Naive thymus-derived CD4-positive, alpha-beta T cell (primary cell): ENCODE results near the gene RNF166. TPM values are rescaled to one million over a fixed set of nuclear protein-coding genes. Genes with fewer than 3 reads are reported as not detected.

Experiments
- ATAC-seq: fragments of 150-1000 bp; cut with Tn5 transposase; 2 replicates; pipeline ENCODE4 v1.10.0; 2021; ENCODE audit warnings: mild to moderate bottlenecking, moderate library complexity
- CTCF ChIA-PET: fragments of 350-600 bp; sonication (Branson Sonifier 250); formaldehyde crosslinking; loops from one replicate; lab custom pipeline; 2021; ENCODE audit warnings: antibody characterized with exemption; lab: Charles Lee
- POLR2A ChIA-PET: fragments of 350-600 bp; sonication (Branson Sonifier 250); formaldehyde crosslinking; loops from one replicate; lab custom pipeline; 2021; ENCODE audit warnings: antibody characterized with exemption, inconsistent platforms; lab: Charles Lee
- DNase-seq, 9 donors: peaks; one replicate each; pipeline versions ENCODE4 v3.0.0 to v3.0.0-alpha.2; 2020 to 2022; ENCODE audit warnings: mixed read lengths in 1 of 9
- H3K27ac ChIP-seq: one replicate; pipeline ENCODE4 v1.7.0; 2013; ENCODE audit warnings: mild to moderate bottlenecking, low read depth, low read length, moderate library complexity
- H3K27me3 ChIP-seq, 2 donors: one replicate each; pipeline ENCODE4 v1.7.0; 2013; ENCODE audit warnings: low read length in 2 of 2, mild to moderate bottlenecking in 2 of 2, moderate library complexity in 2 of 2; ENCODE audit not compliant: control insufficient read depth in 2 of 2, insufficient read depth in 2 of 2
- H3K36me3 ChIP-seq, 3 experiments: 1 replicate in 2 of 3; 2 replicates in 1 of 3; pipeline ENCODE4 v1.7.0; 2013; ENCODE audit warnings: low read length in 3 of 3, mild to moderate bottlenecking in 3 of 3, moderate library complexity in 1 of 3; ENCODE audit not compliant: insufficient read depth in 3 of 3, control insufficient read depth in 2 of 3
- H3K4me1 ChIP-seq, 2 donors: one replicate each; pipeline ENCODE4 v1.7.0; 2013; ENCODE audit warnings: low read length in 2 of 2, mild to moderate bottlenecking in 2 of 2, moderate library complexity in 1 of 2; ENCODE audit not compliant: control insufficient read depth in 2 of 2, insufficient read depth in 2 of 2
- H3K4me3 ChIP-seq: 2 replicates; pipeline ENCODE4 v1.7.0; 2013; ENCODE audit warnings: mild to moderate bottlenecking, low read length
- H3K9me3 ChIP-seq, 3 experiments: 1 replicate in 2 of 3; 2 replicates in 1 of 3; pipeline ENCODE4 v1.7.0; 2013; ENCODE audit warnings: low read length in 3 of 3; ENCODE audit not compliant: control insufficient read depth in 2 of 3
- H3K27ac Mint-ChIP-seq, 9 donors: one replicate each; pipeline ENCODE4 v1.8.0; 2020 to 2022; ENCODE audit warnings: mixed read lengths in 9 of 9, mild to moderate bottlenecking in 8 of 9, moderate library complexity in 5 of 9, inconsistent platforms in 2 of 9
- H3K27me3 Mint-ChIP-seq, 5 donors: one replicate each; pipeline ENCODE4 v1.8.0; 2021 to 2022; ENCODE audit warnings: mixed read lengths in 5 of 5, mild to moderate bottlenecking in 1 of 5
- H3K36me3 Mint-ChIP-seq, 5 donors: one replicate each; pipeline ENCODE4 v1.8.0; 2020 to 2022; ENCODE audit warnings: mixed read lengths in 5 of 5, mild to moderate bottlenecking in 3 of 5, inconsistent platforms in 1 of 5
- H3K4me1 Mint-ChIP-seq, 7 donors: one replicate each; pipeline ENCODE4 v1.8.0; 2020 to 2022; ENCODE audit warnings: mixed read lengths in 7 of 7, mild to moderate bottlenecking in 3 of 7, inconsistent platforms in 1 of 7
- H3K4me3 Mint-ChIP-seq, 10 donors: one replicate each; pipeline ENCODE4 v1.8.0; 2020 to 2022; ENCODE audit warnings: mild to moderate bottlenecking in 10 of 10, mixed read lengths in 10 of 10, moderate library complexity in 6 of 10, inconsistent platforms in 2 of 10
- H3K9me3 Mint-ChIP-seq, 11 donors: one replicate each; pipeline ENCODE4 v1.8.0; 2020 to 2022; ENCODE audit warnings: mixed read lengths in 11 of 11, mild to moderate bottlenecking in 4 of 11, inconsistent platforms in 1 of 11, moderate library complexity in 1 of 11
- intact Hi-C, 2 donors: fragments of 100-400 bp; cut with micrococcal nuclease; formaldehyde crosslinking; loops; one replicate each; pipeline ENCODE4 v1.15.1; 2023
- polyA plus RNA-seq, 2 donors: library from polyadenylated mRNA; unstranded; fragments of 300-500 nt; fragmentation: Illumina TruSeq; gene quantifications; one replicate each; pipeline ENCODE4 v1.2.3, GENCODE V29; 2021
- total RNA-seq, 6 experiments: library from RNA in 5 of 6; stranded (reverse) in 5 of 6; gene quantifications; 1 replicate in 5 of 6; 2 replicates in 1 of 6; pipeline ENCODE4 v1.2.3 and lab custom pipeline; 2021 to 2026

The RNF166 gene
- total and polyA plus RNA-seq, 7 experiments from 2014 or later = 67.7 to 324 (median 100) TPM

DNA sequence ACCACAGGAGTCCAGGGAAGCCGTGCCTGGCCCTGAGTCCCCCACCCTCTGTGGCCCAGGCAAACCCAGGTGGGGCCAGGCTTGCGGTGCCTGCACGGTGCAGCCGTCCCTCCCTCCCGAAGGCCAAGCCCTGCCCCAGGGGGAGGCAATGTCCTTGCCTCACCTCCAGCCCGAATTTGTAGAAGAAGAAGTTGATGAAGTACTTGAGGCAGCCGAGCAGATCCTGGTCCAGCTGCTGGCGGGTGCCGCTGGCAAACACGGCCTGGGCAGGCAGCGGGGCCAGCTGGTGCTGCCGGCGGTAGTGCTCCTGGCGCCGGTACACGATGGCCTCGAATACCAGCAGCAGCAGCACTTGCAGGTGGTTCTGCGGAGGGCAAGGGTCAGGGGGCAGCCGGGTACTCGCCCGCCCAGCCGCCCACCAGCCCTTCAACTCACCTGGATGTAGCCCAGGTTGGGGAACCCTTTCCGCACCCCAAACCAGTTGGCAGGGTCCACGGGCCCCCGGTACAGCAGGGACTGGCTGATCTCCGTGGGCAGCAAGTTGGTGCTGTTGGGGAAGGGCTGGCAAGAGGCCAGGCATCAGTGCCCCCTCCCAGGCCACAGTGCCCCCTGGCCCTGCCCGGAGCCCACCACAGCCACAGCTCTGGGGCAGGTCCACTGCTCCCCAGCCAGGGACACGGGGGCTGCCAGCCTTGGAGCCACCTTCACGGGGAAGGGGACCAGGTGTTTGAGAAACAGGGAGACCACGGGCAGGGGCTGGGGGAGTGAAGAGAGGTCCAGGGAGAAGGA lies 26.2 kb upstream of the RNF166 start:
- no peak overlapping the region for H3K4me3 Mint-ChIP-seq
- H3K27ac ChIP-seq = no peak overlapping the region
- CTCF ChIA-PET = no interaction called here
- intact Hi-C loops = no loop called here
- H3K9me3 Mint-ChIP-seq = no peaks in the 10 kb centered on the region
- H3K27me3 ChIP-seq = no peaks in the 10 kb centered on the region
- no peaks in the 10 kb centered on the region for H3K4me1 ChIP-seq
- DNase-seq (no peak), ATAC-seq (no peak)
- no peaks in the 10 kb centered on the region for H3K27me3 Mint-ChIP-seq
- peaks cover 0 to 59% (median 0%) of the 10 kb centered on the region in 3 experiments for H3K36me3 ChIP-seq
- peaks cover 0 to 8% (median 0%) of the 10 kb centered on the region in 7 donors for H3K4me1 Mint-ChIP-seq
- POLR2A ChIA-PET = no interaction called here
- H3K36me3 Mint-ChIP-seq = peaks cover 0 to 12% (median 0%) of the 10 kb centered on the region in 5 donors
- H3K9me3 ChIP-seq = no peaks in the 10 kb centered on the region
- H3K27ac Mint-ChIP-seq = no peak overlapping the region
- H3K4me3 ChIP-seq = no peak overlapping the region

GRCh38 chr16:88731699-88732098 lies 25.5 kb upstream of the RNF166 start:
- DNase-seq (no peak), ATAC-seq (no peak)
- Mint-ChIP-seq H3K27me3 (no peaks in the 10 kb centered on the region), H3K4me1 (peaks cover 0 to 8% (median 0%) of the 10 kb centered on the region in 7 donors), H3K27ac (peak overlapping the region in 1 of 9 donors; percentile 25), H3K36me3 (peaks cover 0 to 12% (median 0%) of the 10 kb centered on the region in 5 donors), H3K9me3 (no peaks in the 10 kb centered on the region), H3K4me3 (peak overlapping the region in 1 of 10 donors; percentile 9)
- no peaks in the 10 kb centered on the region for H3K9me3 ChIP-seq
- H3K27ac ChIP-seq = no peak overlapping the region
- peaks cover 0 to 66% (median 0%) of the 10 kb centered on the region in 3 experiments for H3K36me3 ChIP-seq
- no peak overlapping the region for H3K4me3 ChIP-seq
- intact Hi-C loops = no loop called here
- ChIA-PET CTCF (no interaction called here), POLR2A (no interaction called here)
- no peaks in the 10 kb centered on the region for H3K27me3 ChIP-seq
- no peaks in the 10 kb centered on the region for H3K4me1 ChIP-seq

DNA sequence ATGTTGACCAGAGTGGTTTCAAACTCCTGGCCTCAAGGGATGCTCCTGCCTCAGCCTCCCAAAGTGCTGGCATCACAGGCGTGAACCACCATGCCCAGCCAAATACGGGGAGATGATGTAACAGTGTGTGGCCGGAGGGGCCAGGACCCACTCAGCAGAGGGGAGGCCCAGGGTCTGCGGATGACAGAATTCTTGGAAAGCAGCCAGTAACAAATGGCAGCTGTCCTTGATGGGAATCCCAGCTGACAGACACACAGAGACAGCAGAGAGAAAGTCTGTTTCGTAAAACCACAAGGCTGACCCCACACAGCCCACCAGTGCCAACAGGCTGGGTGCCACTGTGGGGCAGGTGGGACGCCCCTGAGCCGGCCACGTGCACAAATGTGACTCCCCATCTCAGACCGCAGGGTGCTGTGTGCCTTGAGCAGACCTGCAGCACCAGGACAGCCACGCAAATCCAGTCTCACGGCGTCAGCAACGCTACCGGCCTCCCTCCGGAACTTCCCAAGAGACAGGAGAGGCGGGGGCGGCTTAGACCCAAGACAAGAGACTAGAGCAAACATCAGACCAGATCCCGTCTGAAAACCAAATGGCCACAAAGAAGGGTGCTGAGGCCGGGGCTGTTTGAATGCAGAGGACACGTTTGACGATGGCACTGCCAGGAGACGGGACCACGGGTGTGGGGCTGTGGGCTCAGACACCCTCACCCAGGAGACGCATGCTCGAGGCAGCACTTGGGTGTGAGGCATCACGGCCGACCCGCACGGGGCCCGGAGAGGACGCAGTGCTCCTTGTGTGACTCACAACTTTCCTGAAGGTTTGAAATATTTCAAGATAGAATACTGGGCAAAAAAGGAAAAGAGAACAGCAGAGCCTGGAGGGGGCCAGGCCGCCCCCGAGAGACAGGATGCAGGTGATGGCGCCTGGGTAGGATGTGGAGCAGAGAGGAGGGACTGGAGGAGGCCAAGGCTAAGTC lies 24.7 kb upstream of the RNF166 start:
- Histone ChIP-seq H3K27me3 (no peaks in the 10 kb centered on the region), H3K36me3 (peaks cover 0 to 71% (median 0%) of the 10 kb centered on the region in 3 experiments), H3K9me3 (no peaks in the 10 kb centered on the region), H3K4me1 (no peaks in the 10 kb centered on the region), H3K4me3 (no peak overlapping the region), H3K27ac (no peak overlapping the region)
- Mint-ChIP-seq H3K36me3 (peaks cover 0 to 13% (median 0%) of the 10 kb centered on the region in 5 donors), H3K4me3 (peak overlapping the region in 1 of 10 donors; percentile 29), H3K27ac (peak overlapping the region in 1 of 9 donors; percentile 50), H3K4me1 (peaks cover 0 to 8% (median 0%) of the 10 kb centered on the region in 7 donors), H3K9me3 (no peaks in the 10 kb centered on the region), H3K27me3 (no peaks in the 10 kb centered on the region)
- intact Hi-C loops = no loop called here
- ChIA-PET CTCF (no interaction called here), POLR2A (no interaction called here)
- DNase-seq = no peak
- ATAC-seq = no peak

DNA sequence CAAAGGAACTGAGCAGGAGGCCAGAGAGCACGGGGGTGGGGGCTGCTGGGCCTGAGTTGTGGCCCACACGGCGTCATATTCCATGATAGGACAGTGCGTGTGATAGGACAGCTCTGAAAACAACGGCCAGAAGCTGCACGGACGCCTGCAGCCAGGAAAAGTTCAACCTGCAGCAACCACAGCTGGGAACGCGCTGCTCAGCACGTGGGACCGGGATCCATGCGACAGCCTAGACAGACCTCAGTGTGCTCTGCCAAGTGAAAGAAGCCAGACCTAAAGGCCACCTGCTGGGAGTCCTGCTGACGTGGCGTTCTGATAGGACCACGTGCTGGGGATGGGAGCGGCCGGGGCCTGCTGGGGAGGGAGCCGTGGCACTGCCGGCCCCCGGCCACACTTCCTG lies 21.7 kb upstream of the RNF166 start:
- Mint-ChIP-seq H3K4me3 (no peak overlapping the region), H3K27ac (no peak overlapping the region), H3K9me3 (no peaks in the 10 kb centered on the region), H3K36me3 (peaks cover 0 to 13% (median 0%) of the 10 kb centered on the region in 5 donors), H3K27me3 (no peaks in the 10 kb centered on the region), H3K4me1 (peaks cover 0 to 8% (median 0%) of the 10 kb centered on the region in 7 donors)
- POLR2A ChIA-PET = no interaction called here
- DNase-seq (no peak), ATAC-seq (no peak)
- H3K4me3 ChIP-seq = no peak overlapping the region
- intact Hi-C loops = no loop called here
- CTCF ChIA-PET = no interaction called here
- no peaks in the 10 kb centered on the region for H3K4me1 ChIP-seq
- no peak overlapping the region for H3K27ac ChIP-seq
- H3K36me3 ChIP-seq = peaks cover 0 to 70% (median 2%) of the 10 kb centered on the region in 3 experiments
- no peaks in the 10 kb centered on the region for H3K9me3 ChIP-seq
- H3K27me3 ChIP-seq = no peaks in the 10 kb centered on the region

DNA sequence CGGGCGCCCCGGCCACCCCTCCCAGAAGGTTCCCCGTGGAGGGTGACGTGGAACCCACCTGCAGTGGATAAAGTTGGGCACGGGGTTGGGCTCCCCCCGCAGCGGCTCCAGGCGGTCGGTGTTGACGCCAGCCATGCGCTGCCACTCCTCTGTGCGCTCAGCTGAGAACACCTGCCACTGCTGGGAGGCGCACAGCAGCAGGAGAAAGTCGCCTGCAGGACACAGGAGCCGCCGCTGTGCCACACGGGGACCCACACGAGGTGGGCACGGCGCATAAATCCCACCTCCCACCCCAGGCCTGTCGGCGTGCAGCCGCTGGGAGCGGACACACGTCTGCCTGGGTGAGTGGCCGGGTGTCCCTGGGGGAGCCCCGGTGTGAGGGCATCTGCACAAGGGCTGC lies 20.8 kb upstream of the RNF166 start:
- no peaks in the 10 kb centered on the region for H3K27me3 ChIP-seq
- Mint-ChIP-seq H3K36me3 (peaks cover 0 to 15% (median 0%) of the 10 kb centered on the region in 5 donors), H3K27ac (no peak overlapping the region), H3K4me1 (peaks cover 0 to 8% (median 0%) of the 10 kb centered on the region in 7 donors), H3K9me3 (no peaks in the 10 kb centered on the region), H3K4me3 (no peak overlapping the region), H3K27me3 (no peaks in the 10 kb centered on the region)
- ATAC-seq = no peak
- intact Hi-C loops = no loop called here
- no peak for DNase-seq
- no peaks in the 10 kb centered on the region for H3K9me3 ChIP-seq
- peaks cover 0 to 70% (median 4%) of the 10 kb centered on the region in 3 experiments for H3K36me3 ChIP-seq
- ChIA-PET POLR2A (no interaction called here), CTCF (no interaction called here)
- no peaks in the 10 kb centered on the region for H3K4me1 ChIP-seq
- no peak overlapping the region for H3K27ac ChIP-seq
- no peak overlapping the region for H3K4me3 ChIP-seq

DNA sequence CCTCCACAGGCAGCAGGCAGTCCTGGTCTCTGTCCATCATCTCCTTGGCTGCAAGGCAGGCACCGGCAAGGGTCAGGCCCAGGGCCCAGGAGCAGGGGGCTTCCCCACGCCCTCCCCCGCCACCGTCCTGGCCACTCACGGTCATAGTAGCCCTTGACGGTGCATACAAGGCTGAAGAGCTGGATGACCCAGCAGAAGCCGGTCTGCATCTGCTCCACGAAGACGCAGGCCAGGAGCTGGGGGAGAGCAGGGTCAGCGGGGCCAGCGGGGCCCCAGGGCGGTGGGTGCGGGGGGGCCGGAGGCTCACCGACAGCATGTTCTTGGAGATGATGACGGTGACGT lies 20.2 kb upstream of the RNF166 start:
- Histone ChIP-seq H3K36me3 (peaks cover 0 to 73% (median 7%) of the 10 kb centered on the region in 3 experiments), H3K4me1 (no peaks in the 10 kb centered on the region), H3K27ac (no peak overlapping the region), H3K4me3 (no peak overlapping the region), H3K27me3 (no peaks in the 10 kb centered on the region), H3K9me3 (no peaks in the 10 kb centered on the region)
- intact Hi-C loops = no loop called here
- Mint-ChIP-seq H3K9me3 (no peaks in the 10 kb centered on the region), H3K27ac (no peak overlapping the region), H3K4me3 (no peak overlapping the region), H3K4me1 (peaks cover 0 to 5% (median 0%) of the 10 kb centered on the region in 7 donors), H3K36me3 (peaks cover 0 to 11% (median 0%) of the 10 kb centered on the region in 5 donors), H3K27me3 (no peaks in the 10 kb centered on the region)
- ChIA-PET POLR2A (no interaction called here), CTCF (no interaction called here)
- no peak for ATAC-seq
- DNase-seq = no peak
